ENCODE measurements around the gene FUBP1. TPM values are rescaled to one million over a fixed set of nuclear protein-coding genes. Genes with fewer than 3 reads are reported as not detected.

FUBP1 gene
- total RNA-seq, 1 experiment from 2014 or later: 271 TPM

- Histone ChIP-seq H2BK120ac (ENCODE audit: low read depth, low read length, poor library complexity, severe bottlenecking) (no peak overlapping the region), H2AK5ac (ENCODE audit: insufficient read length, low read length) (no peak overlapping the region), H3K4ac (ENCODE audit: low read depth, low read length) (no peak overlapping the region), H3K23ac (ENCODE audit: insufficient read length, low read depth, low read length) (no peak overlapping the region), H3T11ph (ENCODE audit: low read length) (no peak overlapping the region), H3K4me2 (ENCODE audit: insufficient read depth, insufficient read length, low read length) (no peak overlapping the region), H2BK20ac (ENCODE audit: low read depth, low read length, poor library complexity, severe bottlenecking) (no peak overlapping the region), H3K4me1 (ENCODE audit: insufficient read depth, low read length) (no peaks in the 10 kb centered on the region), H3K79me1 (ENCODE audit: insufficient read depth, low read depth, low read length, poor library complexity, severe bottlenecking) (peaks cover 7% of the 10 kb centered on the region), H2BK12ac (ENCODE audit: insufficient read length, low read depth, low read length) (no peak overlapping the region), H2BK5ac (ENCODE audit: insufficient read length, low read length) (no peak overlapping the region), H3K23me2 (ENCODE audit: insufficient read length, low read depth, low read length, poor library complexity, severe bottlenecking) (no peaks in the 10 kb centered on the region), H2AFZ (ENCODE audit: low read length) (no peak overlapping the region), H3K79me2 (ENCODE audit: insufficient read depth, low read length) (no peaks in the 10 kb centered on the region), H4K8ac (replicated peaks; ENCODE audit: insufficient read length, low read depth, low read length) (no peak overlapping the region), H3K9ac (ENCODE audit: extremely low read depth, insufficient read length, low read length) (no peak overlapping the region), H4K20me1 (ENCODE audit: control insufficient read depth, insufficient read depth, insufficient read length) (no peaks in the 10 kb centered on the region), H3K56ac (ENCODE audit: insufficient read length, low read depth, low read length) (no peak overlapping the region), H4K5ac (ENCODE audit: insufficient read length, low read depth, low read length) (no peak overlapping the region), H2BK15ac (ENCODE audit: low read depth, low read length) (no peak overlapping the region), H4K91ac (ENCODE audit: insufficient read length, low read depth, low read length) (no peak overlapping the region), H3K27ac (ENCODE audit: insufficient read length, low read depth, low read length) (no peak overlapping the region), H3K18ac (ENCODE audit: insufficient read length, low read depth, low read length) (no peak overlapping the region), H3K27me3 (ENCODE audit: insufficient read depth, low read length) (no peaks in the 10 kb centered on the region), H3K14ac (ENCODE audit: insufficient read depth, low read length) (no peak overlapping the region), H3K9me3 (ENCODE audit: control insufficient read depth, low read depth, low read length) (no peaks in the 10 kb centered on the region)
- no peak for DNase-seq
- H3K9me3 Mint-ChIP-seq: no peaks in the 10 kb centered on the region
- no peaks in the 10 kb centered on the region for H3K27me3 Mint-ChIP-seq (ENCODE audit: low read depth)
- peak overlapping the region in 1 of 3 experiments; percentile 2; a peak in 1 of 7 replicates for H3K27ac Mint-ChIP-seq
- peaks cover 62 to 91% (median 90%) of the 10 kb centered on the region in 3 experiments for H3K36me3 Mint-ChIP-seq (ENCODE audit: insufficient read depth in 1 of 3, low read depth in 3 of 3)
- no peak overlapping the region for H3K4me3 Mint-ChIP-seq
- TF ChIP-seq CTCF (conservative IDR thresholded peaks at IDR 0.05): no peak
- H3K4me1 Mint-ChIP-seq: no peaks in the 10 kb centered on the region
These were observed 20.5 kb downstream of the FUBP1 start for GRCh38 chr1:77958391-77958790.

Measured in H9 (cell line).